Thyroid gland (tissue), 4 donors: ENCODE measurements around the gene RHOA.

ENCODE experiments used
- POLR2A ChIP-seq, 2 donors: fragments of 450-650 bp; IDR thresholded peaks; one replicate each; pipeline ENCODE4 v1.6.1; 2017; ENCODE audit warnings: antibody characterized with exemption in 2 of 2, mild to moderate bottlenecking in 2 of 2, moderate library complexity in 1 of 2
- TF ChIP-seq, protein P1 (sequence below), 6 experiments: fragments of 200-600 bp in 3 of 6; fragments of 450-650 bp in 3 of 6; sonication (generic) in 3 of 6; IDR thresholded peaks; one replicate each; pipeline ENCODE4 v1.5.1; 2016 to 2019; ENCODE audit warnings: antibody characterized with exemption in 6 of 6, mild to moderate bottlenecking in 2 of 6, inconsistent platforms in 1 of 6, moderate library complexity in 1 of 6

GRCh38 chr3:49327485-49327884, 84.3 kb downstream of the RHOA start:
- TF ChIP-seq, protein P1, sequence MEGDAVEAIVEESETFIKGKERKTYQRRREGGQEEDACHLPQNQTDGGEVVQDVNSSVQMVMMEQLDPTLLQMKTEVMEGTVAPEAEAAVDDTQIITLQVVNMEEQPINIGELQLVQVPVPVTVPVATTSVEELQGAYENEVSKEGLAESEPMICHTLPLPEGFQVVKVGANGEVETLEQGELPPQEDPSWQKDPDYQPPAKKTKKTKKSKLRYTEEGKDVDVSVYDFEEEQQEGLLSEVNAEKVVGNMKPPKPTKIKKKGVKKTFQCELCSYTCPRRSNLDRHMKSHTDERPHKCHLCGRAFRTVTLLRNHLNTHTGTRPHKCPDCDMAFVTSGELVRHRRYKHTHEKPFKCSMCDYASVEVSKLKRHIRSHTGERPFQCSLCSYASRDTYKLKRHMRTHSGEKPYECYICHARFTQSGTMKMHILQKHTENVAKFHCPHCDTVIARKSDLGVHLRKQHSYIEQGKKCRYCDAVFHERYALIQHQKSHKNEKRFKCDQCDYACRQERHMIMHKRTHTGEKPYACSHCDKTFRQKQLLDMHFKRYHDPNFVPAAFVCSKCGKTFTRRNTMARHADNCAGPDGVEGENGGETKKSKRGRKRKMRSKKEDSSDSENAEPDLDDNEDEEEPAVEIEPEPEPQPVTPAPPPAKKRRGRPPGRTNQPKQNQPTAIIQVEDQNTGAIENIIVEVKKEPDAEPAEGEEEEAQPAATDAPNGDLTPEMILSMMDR (IDR thresholded peaks at IDR 0.05), result peak in 2 of 6 experiments; percentile 6 to 19
- no peak for TF ChIP-seq POLR2A (IDR thresholded peaks at IDR 0.05)
